HL-60 (cell line): ENCODE data around the gene STXBP2.
A peak's percentile ranks its signal among the peaks of the same experiment; 100 is the strongest.

ENCODE experiments used
- CTCF ChIP-seq: IDR thresholded peaks from one replicate; pipeline ENCODE4 v1.5.1; 2011; ENCODE audit warnings: low read length, control low read depth, inconsistent platforms; ENCODE audit not compliant: insufficient read depth
- GABPA ChIP-seq: IDR thresholded peaks from 2 replicates; pipeline ENCODE4 v1.6.1; 2012; ENCODE audit warnings: low read depth
- POLR2AphosphoS5 ChIP-seq: IDR thresholded peaks from 2 replicates; pipeline ENCODE4 v1.6.1; 2012; ENCODE audit warnings: low read depth

GRCh38 chr19:7676854-7677253, 39.9 kb downstream of the STXBP2 start, which contains the start of gene MCEMP1:
- no peak for TF ChIP-seq GABPA
- TF ChIP-seq POLR2AphosphoS5: peak; percentile 65; the same call in 1 of the 2 replicates
- TF ChIP-seq CTCF: no peak
